GM03348 (cell line): ENCODE data around the gene TSR1.

Experiments
- DNase-seq: peaks from one replicate; pipeline ENCODE4 v3.0.0; 2012; ENCODE audit warnings: low spot score

TSR1 gene

DNA sequence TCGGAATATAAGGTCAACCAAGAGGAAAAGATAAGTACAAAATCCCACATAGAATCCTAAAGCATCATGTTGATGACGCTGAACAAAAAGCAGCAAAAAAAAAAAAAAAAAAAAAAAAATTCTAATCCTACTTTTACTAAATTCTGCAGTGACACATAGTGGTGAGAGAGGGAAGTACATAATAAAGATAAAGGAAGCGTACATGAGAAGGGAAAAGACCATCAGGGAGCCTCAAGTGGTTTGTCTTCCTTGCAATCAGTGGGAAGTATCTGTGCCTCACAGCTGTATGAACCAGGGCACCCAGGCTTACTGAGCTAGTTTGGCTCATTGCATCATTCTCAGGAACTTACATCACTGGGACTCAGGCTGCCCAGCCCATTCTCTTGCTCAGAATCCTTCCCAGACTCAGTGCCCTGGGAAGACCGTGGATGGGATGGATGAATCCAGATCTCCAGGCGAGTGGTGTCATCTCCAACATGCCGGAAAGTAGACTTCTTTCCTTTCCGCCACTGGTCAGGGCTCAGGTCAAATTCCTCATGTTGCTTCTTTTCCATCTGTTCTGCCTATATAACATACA lies 53.9 kb downstream of the TSR1 start:
- DNase-seq: peak; percentile 71

- no peak for DNase-seq
Observed at GRCh38 chr17:2279707-2280106, 56.5 kb downstream of the TSR1 start.

DNA sequence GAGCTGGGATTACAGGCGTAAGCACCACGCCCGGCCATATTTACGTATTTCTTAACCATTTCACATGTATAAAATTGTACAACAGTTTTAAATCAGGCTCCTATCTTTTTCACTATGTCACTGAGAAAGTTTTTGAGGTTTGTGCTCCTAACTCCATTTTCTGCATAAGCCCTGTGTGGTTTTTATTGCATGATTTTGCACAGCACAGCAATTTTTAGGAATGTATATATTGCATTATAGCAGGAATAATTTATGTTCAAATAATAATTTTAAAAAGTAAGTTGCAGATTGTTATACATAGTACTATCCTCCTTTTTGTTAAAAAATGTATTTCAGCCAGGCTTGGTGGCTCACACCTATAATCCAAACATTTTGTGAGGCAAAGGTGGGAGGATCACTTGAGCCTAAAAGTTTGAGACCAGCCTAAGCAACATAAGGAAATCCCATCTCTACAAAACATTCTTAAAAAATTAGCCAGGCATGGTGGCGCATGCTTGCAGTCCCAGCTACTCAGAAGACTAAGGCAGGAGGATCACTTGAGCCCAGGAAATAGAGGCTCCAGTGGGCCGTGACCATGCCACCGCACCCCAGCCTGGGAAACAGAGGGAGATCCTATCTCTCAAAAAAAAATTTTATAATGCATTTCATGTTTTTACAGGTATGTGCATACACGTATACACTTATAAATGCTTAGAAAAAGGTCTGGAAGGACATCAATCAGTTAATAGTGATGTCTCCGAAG lies 58.7 kb downstream of the TSR1 start:
- DNase-seq: no peak

DNA sequence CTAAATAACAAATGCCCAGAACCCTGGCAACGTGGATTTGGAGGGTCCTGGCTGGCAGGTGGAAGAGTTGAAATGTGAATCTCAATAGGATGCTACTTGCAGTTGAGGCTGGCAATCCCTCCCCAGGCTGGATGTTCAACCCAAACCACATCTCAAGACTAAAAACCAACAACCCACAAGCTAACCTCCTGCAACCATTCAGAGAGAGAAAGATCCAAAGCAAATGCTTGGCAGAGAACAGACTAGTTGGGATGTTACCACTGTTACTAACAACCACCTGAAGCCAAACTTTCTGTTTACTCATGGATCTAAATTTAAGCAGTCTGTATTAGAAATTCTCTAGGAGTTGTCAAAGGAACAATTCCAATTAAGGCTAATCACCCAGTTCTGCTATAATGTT lies 60.5 kb downstream of the TSR1 start:
- no peak for DNase-seq

DNA sequence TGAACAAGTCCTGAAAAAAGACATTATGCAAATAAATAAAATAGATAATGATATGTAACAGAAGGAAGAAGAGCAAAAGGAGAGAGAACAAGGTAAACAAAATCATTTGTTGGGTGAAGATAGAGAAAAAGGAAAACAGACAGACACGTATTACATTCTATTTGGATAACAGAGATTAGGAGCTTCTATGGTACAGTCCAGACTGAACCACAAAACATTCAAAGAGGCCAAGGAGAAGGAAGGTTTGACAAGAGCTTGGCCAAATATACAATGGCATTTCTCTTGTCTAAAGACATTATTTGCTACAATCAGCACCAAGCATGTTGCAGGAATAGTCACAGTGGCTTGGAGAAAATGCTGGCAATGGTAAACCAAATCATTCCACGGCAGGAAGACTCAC lies 61.8 kb downstream of the TSR1 start:
- no peak for DNase-seq
